Common myeloid progenitor, CD34-positive (primary cell): ENCODE data around the gene ALDH8A1.

Experiments
- CTCF ChIA-PET: fragments of 350-600 bp; sonication (Branson Sonifier 250); formaldehyde crosslinking; loops from one replicate; lab custom pipeline; 2021; ENCODE audit warnings: antibody characterized with exemption; lab: Charles Lee
- POLR2A ChIA-PET: fragments of 350-600 bp; sonication (Branson Sonifier 250); formaldehyde crosslinking; loops from one replicate; lab custom pipeline; 2021; ENCODE audit warnings: antibody characterized with exemption; lab: Charles Lee
- DNase-seq, 3 donors: peaks; one replicate each; pipeline versions ENCODE4 v3.0.0 to v3.0.0-alpha.2; 2013
- H3K27ac ChIP-seq, 2 experiments: 1 replicate in 1 of 2; 2 replicates in 1 of 2; pipeline ENCODE4 v1.7.0; 2013; ENCODE audit warnings: inconsistent platforms in 2 of 2, low read length in 2 of 2, mild to moderate bottlenecking in 2 of 2, low read depth in 1 of 2, moderate library complexity in 1 of 2; ENCODE audit not compliant: severe bottlenecking in 2 of 2, insufficient read depth in 1 of 2, poor library complexity in 1 of 2
- H3K27me3 ChIP-seq, 5 experiments: replicated peaks in 2 of 5; 1 replicate in 3 of 5; 2 replicates in 2 of 5; pipeline versions ENCODE4 v1.6.1 to v1.7.0; 2013; ENCODE audit warnings: low read length in 4 of 5, mild to moderate bottlenecking in 2 of 5, moderate library complexity in 2 of 5, inconsistent platforms in 1 of 5; ENCODE audit not compliant: insufficient read depth in 5 of 5, control insufficient read depth in 4 of 5
- H3K36me3 ChIP-seq, 4 experiments: 1 replicate in 2 of 4; 2 replicates in 2 of 4; pipeline versions ENCODE4 v1.6.1 to v1.7.0; 2013; ENCODE audit warnings: low read length in 3 of 4, control low read depth in 1 of 4, mild to moderate bottlenecking in 1 of 4; ENCODE audit not compliant: control insufficient read depth in 4 of 4, insufficient read depth in 4 of 4
- H3K4me1 ChIP-seq, 4 experiments: 1 replicate in 3 of 4; 2 replicates in 1 of 4; pipeline versions ENCODE4 v1.6.1 to v1.7.1; 2013; ENCODE audit warnings: low read length in 3 of 4, mild to moderate bottlenecking in 3 of 4, control low read depth in 1 of 4, inconsistent platforms in 1 of 4, moderate library complexity in 1 of 4; ENCODE audit not compliant: control insufficient read depth in 4 of 4, insufficient read depth in 4 of 4; ENCODE audit errors: control extremely low read depth in 1 of 4
- H3K4me3 ChIP-seq, 7 experiments: 1 replicate in 4 of 7; 2 replicates in 3 of 7; pipeline versions ENCODE4 v1.5.1 to v1.7.0; 2013; ENCODE audit warnings: mild to moderate bottlenecking in 7 of 7, low read length in 6 of 7, moderate library complexity in 6 of 7, inconsistent platforms in 2 of 7, low read depth in 2 of 7, control low read depth in 1 of 7; ENCODE audit not compliant: insufficient read depth in 4 of 7, control insufficient read depth in 1 of 7; ENCODE audit errors: extremely low read depth in 1 of 7
- H3K9me3 ChIP-seq, 5 experiments: 1 replicate in 4 of 5; 2 replicates in 1 of 5; pipeline versions ENCODE4 v1.6.1 to v1.7.1; 2013; ENCODE audit warnings: low read length in 4 of 5, mild to moderate bottlenecking in 2 of 5, inconsistent platforms in 1 of 5, low read depth in 1 of 5, moderate library complexity in 1 of 5; ENCODE audit not compliant: control insufficient read depth in 4 of 5, insufficient read depth in 2 of 5; ENCODE audit errors: control extremely low read depth in 1 of 5
- WGBS: methylation state at CpG from one replicate; pipeline ENCODE4 v1.1.5; 2013; ENCODE audit not compliant: insufficient coverage; 5-methylcytosine and 5-hydroxymethylcytosine counted together

The ALDH8A1 gene

GRCh38 chr6:134990262-134990661, 40.4 kb upstream of the ALDH8A1 start:
- WGBS, result 89% methylated on average over 3 of the region's 3 CpGs
- H3K9me3 ChIP-seq, result no peaks in the 10 kb centered on the region
- H3K36me3 ChIP-seq, result peaks cover 5 to 39% (median 20%) of the 10 kb centered on the region in 4 experiments
- no peaks in the 10 kb centered on the region for H3K27me3 ChIP-seq
- H3K4me1 ChIP-seq, result no peaks in the 10 kb centered on the region
- ChIA-PET POLR2A (no interaction called here), CTCF (no interaction called here)
- no peak for DNase-seq
- H3K4me3 ChIP-seq, result no peak overlapping the region
- no peak overlapping the region for H3K27ac ChIP-seq

GRCh38 chr6:134984821-134985220, 34.9 kb upstream of the ALDH8A1 start:
- 11% methylated on average over 1 of the region's 1 CpG for WGBS
- Histone ChIP-seq H3K27ac (no peak overlapping the region), H3K4me3 (no peak overlapping the region), H3K4me1 (peaks cover 0 to 14% (median 2%) of the 10 kb centered on the region in 4 experiments), H3K27me3 (no peaks in the 10 kb centered on the region), H3K36me3 (peaks cover 9 to 43% (median 26%) of the 10 kb centered on the region in 4 experiments), H3K9me3 (no peaks in the 10 kb centered on the region)
- ChIA-PET POLR2A (no interaction called here), CTCF (no interaction called here)
- no peak for DNase-seq

GRCh38 chr6:134983823-134984222, 33.9 kb upstream of the ALDH8A1 start:
- Histone ChIP-seq H3K27me3 (no peaks in the 10 kb centered on the region), H3K27ac (no peak overlapping the region), H3K4me1 (peaks cover 0 to 14% (median 2%) of the 10 kb centered on the region in 4 experiments), H3K36me3 (peaks cover 14 to 41% (median 28%) of the 10 kb centered on the region in 4 experiments), H3K4me3 (no peak overlapping the region), H3K9me3 (no peaks in the 10 kb centered on the region)
- WGBS, result 100% methylated on average over 2 of the region's 2 CpGs
- POLR2A ChIA-PET, result no interaction called here
- CTCF ChIA-PET, result no interaction called here
- no peak for DNase-seq

- no peak overlapping the region for H3K4me3 ChIP-seq
- POLR2A ChIA-PET, result no interaction called here
- peaks cover 0 to 14% (median 2%) of the 10 kb centered on the region in 4 experiments for H3K4me1 ChIP-seq
- H3K27ac ChIP-seq, result peak overlapping the region in 1 of 2 experiments; percentile 17
- WGBS, result no CpG with 5 or more reads among the region's 3 CpGs
- peaks cover 19 to 41% (median 31%) of the 10 kb centered on the region in 4 experiments for H3K36me3 ChIP-seq
- H3K9me3 ChIP-seq, result no peaks in the 10 kb centered on the region
- no peaks in the 10 kb centered on the region for H3K27me3 ChIP-seq
- no peak for DNase-seq
- CTCF ChIA-PET, result no interaction called here
Observed at GRCh38 chr6:134982161-134982560, 32.3 kb upstream of the ALDH8A1 start.

- H3K27me3 ChIP-seq, result no peaks in the 10 kb centered on the region
- no peak overlapping the region for H3K4me3 ChIP-seq
- whole genome bisulfite sequencing, result no CpG with 5 or more reads among the region's 1 CpG
- H3K36me3 ChIP-seq, result peaks cover 21 to 49% (median 36%) of the 10 kb centered on the region in 4 experiments
- no peaks in the 10 kb centered on the region for H3K9me3 ChIP-seq
- POLR2A ChIA-PET, result no interaction called here
- peaks cover 0 to 14% (median 2%) of the 10 kb centered on the region in 4 experiments for H3K4me1 ChIP-seq
- peak; percentile 13 to 39 (median 15) for DNase-seq
- CTCF ChIA-PET, result interaction anchor here (1.0 kb wide), 1 partner anchor 18 kb away, joined by 4 read pairs; no protein-coding TSS in a partner anchor
- H3K27ac ChIP-seq, result peak overlapping the region in 1 of 2 experiments; percentile 36
Observed at GRCh38 chr6:134980846-134981245, 30.9 kb upstream of the ALDH8A1 start.

GRCh38 chr6:134979142-134979541, 29.2 kb upstream of the ALDH8A1 start:
- Histone ChIP-seq H3K27ac (no peak overlapping the region), H3K4me3 (no peak overlapping the region), H3K27me3 (no peaks in the 10 kb centered on the region), H3K4me1 (peaks cover 0 to 9% (median 1%) of the 10 kb centered on the region in 4 experiments), H3K36me3 (peaks cover 20 to 51% (median 35%) of the 10 kb centered on the region in 4 experiments), H3K9me3 (peaks cover 0 to 7% (median 2%) of the 10 kb centered on the region in 5 experiments)
- DNase-seq, result no peak
- 90% methylated on average over 2 of the region's 6 CpGs for WGBS
- ChIA-PET POLR2A (no interaction called here), CTCF (no interaction called here)

GRCh38 chr6:134974370-134974769, 24.5 kb upstream of the ALDH8A1 start:
- H3K36me3 ChIP-seq, result peaks cover 23 to 45% (median 30%) of the 10 kb centered on the region in 4 experiments
- POLR2A ChIA-PET, result no interaction called here
- WGBS, result no CpG with 5 or more reads among the region's 1 CpG
- no peaks in the 10 kb centered on the region for H3K4me1 ChIP-seq
- peaks cover 0 to 7% (median 2%) of the 10 kb centered on the region in 5 experiments for H3K9me3 ChIP-seq
- no peak overlapping the region for H3K27ac ChIP-seq
- DNase-seq, result no peak
- H3K27me3 ChIP-seq, result no peaks in the 10 kb centered on the region
- CTCF ChIA-PET, result no interaction called here
- no peak overlapping the region for H3K4me3 ChIP-seq
